ENCODE measurements around the gene AHNAK2.

The AHNAK2 gene

DNA sequence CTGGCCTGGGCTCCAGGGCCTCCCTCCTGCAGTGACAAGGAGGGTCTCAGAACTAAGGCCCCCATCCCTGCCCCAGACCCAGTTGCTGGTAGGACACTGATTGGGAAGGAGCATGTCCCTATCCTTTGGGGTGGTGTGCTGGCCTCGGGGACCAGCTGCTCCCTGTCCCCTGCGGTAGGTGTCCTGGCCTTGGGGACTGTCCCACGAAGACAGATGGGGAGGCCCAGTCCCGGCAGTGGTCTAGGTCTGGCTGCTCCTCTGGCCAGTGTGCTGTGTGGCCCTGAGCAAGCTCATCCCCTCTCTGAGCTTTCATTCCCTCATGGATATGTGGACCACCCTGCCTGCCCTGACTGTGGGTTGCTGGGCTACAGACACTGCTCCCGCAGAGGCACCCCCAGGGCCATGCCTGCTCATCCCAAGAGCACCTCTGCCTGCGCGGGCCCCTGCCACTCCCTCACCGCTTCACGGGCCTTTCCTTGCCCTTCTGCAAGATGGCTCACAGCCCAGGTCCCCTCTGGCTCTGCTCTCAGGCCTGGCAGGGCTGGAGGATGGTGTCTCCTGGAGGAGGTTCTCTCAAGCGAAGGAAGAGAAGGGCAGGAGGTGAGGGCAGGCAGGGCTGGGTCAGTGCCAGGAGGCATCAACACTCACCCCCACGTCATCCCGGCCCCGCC, 12.5 kb downstream of the AHNAK2 start:
- H3K27ac ChIP-seq, result no peak overlapping the region
- TF ChIP-seq, protein P1, sequence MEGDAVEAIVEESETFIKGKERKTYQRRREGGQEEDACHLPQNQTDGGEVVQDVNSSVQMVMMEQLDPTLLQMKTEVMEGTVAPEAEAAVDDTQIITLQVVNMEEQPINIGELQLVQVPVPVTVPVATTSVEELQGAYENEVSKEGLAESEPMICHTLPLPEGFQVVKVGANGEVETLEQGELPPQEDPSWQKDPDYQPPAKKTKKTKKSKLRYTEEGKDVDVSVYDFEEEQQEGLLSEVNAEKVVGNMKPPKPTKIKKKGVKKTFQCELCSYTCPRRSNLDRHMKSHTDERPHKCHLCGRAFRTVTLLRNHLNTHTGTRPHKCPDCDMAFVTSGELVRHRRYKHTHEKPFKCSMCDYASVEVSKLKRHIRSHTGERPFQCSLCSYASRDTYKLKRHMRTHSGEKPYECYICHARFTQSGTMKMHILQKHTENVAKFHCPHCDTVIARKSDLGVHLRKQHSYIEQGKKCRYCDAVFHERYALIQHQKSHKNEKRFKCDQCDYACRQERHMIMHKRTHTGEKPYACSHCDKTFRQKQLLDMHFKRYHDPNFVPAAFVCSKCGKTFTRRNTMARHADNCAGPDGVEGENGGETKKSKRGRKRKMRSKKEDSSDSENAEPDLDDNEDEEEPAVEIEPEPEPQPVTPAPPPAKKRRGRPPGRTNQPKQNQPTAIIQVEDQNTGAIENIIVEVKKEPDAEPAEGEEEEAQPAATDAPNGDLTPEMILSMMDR (IDR thresholded peaks at IDR 0.05), result no peak
- H3K9me3 ChIP-seq, result no peaks in the 10 kb centered on the region
- peaks cover 52% of the 10 kb centered on the region for H3K27me3 ChIP-seq
- no peak overlapping the region for H3K4me3 ChIP-seq (ENCODE audit: low read depth in 1 of 2, low read length in 1 of 2)
- H3K4me1 ChIP-seq (ENCODE audit: control insufficient read depth in 1 of 2, insufficient read depth in 1 of 2, low read depth in 1 of 2, low read length in 1 of 2), result no peaks in the 10 kb centered on the region
- H3K36me3 ChIP-seq, result no peaks in the 10 kb centered on the region

DNA sequence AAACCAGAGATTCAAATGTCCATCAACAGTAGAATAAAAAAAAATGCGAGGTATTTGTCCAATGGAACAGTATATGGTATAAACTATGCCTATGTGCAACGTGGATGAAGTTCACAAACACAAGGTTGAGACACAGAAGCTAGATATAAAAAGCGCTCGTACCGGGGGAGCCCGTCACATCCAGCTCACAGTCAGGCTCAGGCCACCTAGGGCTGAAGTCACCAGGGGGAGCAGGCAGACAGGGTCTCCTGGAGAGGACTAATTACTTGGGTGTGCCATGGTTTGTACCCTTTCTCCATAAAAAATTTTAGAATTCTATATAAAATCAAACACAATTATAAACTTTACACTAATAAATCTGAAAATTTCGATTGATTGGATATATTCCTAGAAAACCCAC, 13.6 kb downstream of the AHNAK2 start:
- Histone ChIP-seq H3K27me3 (peaks cover 59% of the 10 kb centered on the region), H3K4me3 (ENCODE audit: low read depth in 1 of 2, low read length in 1 of 2) (no peak overlapping the region), H3K27ac (no peak overlapping the region), H3K36me3 (no peaks in the 10 kb centered on the region), H3K9me3 (no peaks in the 10 kb centered on the region), H3K4me1 (ENCODE audit: control insufficient read depth in 1 of 2, insufficient read depth in 1 of 2, low read depth in 1 of 2, low read length in 1 of 2) (no peaks in the 10 kb centered on the region)
- TF ChIP-seq, protein P1 (IDR thresholded peaks at IDR 0.05), result no peak

DNA sequence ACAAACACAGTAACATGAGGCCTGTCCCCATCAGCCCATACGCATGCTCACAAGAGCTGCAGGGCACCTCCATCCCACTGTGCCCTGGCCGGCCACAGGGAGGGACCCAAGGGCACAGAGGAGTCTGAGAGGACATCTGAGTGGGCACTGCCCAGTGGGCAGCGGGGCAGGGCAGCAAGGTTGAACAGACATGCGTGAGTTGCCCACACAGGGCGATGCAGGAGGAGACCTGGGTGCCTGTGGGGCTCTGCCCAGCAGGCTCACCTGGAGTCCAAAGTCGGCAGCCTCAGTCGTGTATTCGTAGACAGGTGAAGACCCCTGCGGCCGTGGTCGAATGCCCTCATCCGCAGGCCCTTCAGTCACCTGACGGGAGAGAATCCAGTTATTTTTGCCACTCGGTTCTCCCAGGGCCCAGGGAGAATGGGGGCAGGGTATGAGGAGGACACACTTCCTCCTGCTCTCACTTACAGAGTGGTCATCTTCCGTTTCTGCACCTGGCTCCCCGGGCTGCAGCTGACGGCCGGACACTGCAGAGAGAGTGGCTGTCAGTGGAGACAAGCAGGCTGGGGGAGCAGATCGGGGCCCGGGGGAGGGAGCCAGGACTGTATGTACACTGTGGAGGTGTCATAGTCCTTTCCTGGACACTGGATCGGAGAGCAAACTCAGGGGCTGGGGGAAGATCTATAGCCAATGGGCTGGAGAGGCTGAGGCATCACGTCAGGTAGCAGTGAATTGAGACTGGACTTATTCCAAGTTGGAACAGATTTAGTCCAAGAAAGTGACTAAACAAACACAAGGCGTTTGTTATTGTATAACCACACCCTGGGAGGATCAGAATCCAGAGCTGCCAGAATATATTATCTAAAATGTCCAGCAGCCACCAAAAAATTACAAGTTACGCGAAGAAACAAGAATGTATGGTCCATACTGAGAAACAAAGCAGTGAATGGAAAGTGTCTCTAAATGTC, 20.7 kb downstream of the AHNAK2 start:
- TF ChIP-seq, protein P1 (IDR thresholded peaks at IDR 0.05), result no peak
- Histone ChIP-seq H3K36me3 (no peaks in the 10 kb centered on the region), H3K27ac (no peak overlapping the region), H3K4me3 (ENCODE audit: low read depth in 1 of 2, low read length in 1 of 2) (no peak overlapping the region), H3K9me3 (no peaks in the 10 kb centered on the region), H3K27me3 (peaks cover 26% of the 10 kb centered on the region), H3K4me1 (ENCODE audit: control insufficient read depth in 1 of 2, insufficient read depth in 1 of 2, low read depth in 1 of 2, low read length in 1 of 2) (no peaks in the 10 kb centered on the region)

DNA sequence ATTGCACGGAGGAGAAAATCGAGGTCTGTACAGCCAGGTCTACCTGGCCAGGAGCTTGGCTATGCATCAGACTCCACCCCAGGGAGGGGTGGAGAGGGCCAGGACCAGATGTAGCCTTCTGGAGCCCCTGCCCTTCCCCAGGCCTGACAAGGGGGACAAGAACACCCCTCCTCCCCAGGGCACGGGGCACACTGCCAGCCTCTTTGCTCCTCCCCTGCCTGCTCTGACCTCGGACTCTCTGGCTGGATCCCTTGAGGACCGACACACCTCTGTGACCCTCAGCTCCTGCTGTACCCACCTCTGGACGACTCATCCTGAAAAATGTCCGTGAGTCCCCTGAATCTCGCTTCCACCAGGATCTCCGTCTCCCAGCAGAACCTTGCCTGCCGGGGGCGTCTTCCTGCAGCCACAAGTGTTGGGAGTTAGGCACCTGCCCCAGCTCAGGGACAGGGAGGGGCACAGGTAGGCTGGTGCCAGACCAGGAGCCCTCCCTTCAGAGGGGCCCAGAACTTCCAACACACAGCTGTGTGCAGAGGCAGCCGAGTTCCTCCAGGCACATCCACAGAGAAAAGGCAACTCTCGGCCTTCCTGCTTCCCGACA, 21.8 kb downstream of the AHNAK2 start:
- Histone ChIP-seq H3K36me3 (no peaks in the 10 kb centered on the region), H3K4me1 (ENCODE audit: control insufficient read depth in 1 of 2, insufficient read depth in 1 of 2, low read depth in 1 of 2, low read length in 1 of 2) (no peaks in the 10 kb centered on the region), H3K27ac (no peak overlapping the region), H3K9me3 (no peaks in the 10 kb centered on the region), H3K4me3 (ENCODE audit: low read depth in 1 of 2, low read length in 1 of 2) (no peak overlapping the region), H3K27me3 (peaks cover 22% of the 10 kb centered on the region)
- TF ChIP-seq, protein P1 (IDR thresholded peaks at IDR 0.05), result no peak

DNA sequence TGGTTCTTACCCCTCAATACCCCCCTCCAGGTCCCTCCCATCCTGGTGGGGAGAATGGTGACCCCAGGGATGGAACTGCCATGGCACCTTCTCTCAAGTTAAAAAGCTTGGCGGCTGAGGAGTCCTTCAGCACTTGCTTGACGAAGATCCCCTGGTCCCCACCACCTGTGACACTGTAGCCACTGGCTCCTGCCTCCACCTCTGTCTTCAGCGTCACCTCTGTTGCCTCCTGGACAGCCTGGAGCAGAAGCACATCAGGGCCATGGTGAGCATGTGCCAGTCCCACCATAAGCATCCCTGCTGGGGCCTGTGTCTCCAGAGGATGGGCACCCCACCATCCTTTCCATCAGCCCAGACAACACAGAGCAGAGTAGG, 22.8 kb downstream of the AHNAK2 start:
- no peaks in the 10 kb centered on the region for H3K9me3 ChIP-seq
- TF ChIP-seq, protein P1 (IDR thresholded peaks at IDR 0.05), result no peak
- no peak overlapping the region for H3K27ac ChIP-seq
- no peaks in the 10 kb centered on the region for H3K36me3 ChIP-seq
- no peaks in the 10 kb centered on the region for H3K4me1 ChIP-seq (ENCODE audit: control insufficient read depth in 1 of 2, insufficient read depth in 1 of 2, low read depth in 1 of 2, low read length in 1 of 2)
- no peak overlapping the region for H3K4me3 ChIP-seq (ENCODE audit: low read depth in 1 of 2, low read length in 1 of 2)
- peaks cover 15% of the 10 kb centered on the region for H3K27me3 ChIP-seq
